Fibroblast of the conjunctiva (primary cell): Measurements from ENCODE around the gene POLRMT.
"Not testable (repeated sequence)": the region's sequence is repeated elsewhere in the genome, so short reads cannot be mapped to it uniquely, and the experiment has no call there.

Experiments used
- DNase-seq: peaks from one replicate; pipeline ENCODE4 v3.0.0-alpha.2; 2010; ENCODE audit warnings: low read depth

POLRMT gene

DNA sequence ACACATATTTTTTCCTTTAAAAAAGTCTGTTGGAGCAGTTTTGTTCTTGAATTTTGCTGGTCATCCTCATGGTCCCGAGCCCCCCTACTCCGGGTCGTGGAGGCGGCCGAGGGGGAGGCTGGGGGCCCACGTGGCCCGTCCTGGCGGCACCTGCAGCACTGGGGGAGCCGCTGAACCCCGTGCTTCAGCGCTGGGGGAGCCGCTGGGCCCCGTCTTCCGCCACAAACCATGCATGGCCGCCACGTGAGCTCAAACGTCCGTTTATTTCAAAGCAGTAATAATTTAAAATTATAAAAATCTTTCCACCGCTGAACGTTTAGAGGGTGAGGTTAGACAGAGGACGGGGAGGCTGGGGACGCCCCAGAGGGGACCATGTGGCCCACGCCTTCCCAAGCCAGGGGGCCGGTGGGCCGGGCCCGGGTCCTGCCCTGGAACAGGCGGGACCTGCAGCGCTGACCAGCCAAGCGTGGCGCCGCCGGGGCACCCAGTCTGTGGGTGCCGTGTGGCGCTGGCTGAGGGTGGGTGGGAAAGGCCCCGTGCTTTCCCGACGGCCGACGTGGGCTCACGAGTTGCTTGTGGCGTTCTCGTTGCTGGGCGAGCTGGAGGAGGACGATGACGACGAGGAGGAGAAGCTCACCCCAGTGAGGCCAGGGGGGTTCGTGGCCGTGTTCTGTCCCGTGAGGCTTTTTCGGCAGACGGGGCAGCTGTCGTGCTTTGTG, 14.4 kb upstream of the POLRMT start:
- no peak for DNase-seq

DNA sequence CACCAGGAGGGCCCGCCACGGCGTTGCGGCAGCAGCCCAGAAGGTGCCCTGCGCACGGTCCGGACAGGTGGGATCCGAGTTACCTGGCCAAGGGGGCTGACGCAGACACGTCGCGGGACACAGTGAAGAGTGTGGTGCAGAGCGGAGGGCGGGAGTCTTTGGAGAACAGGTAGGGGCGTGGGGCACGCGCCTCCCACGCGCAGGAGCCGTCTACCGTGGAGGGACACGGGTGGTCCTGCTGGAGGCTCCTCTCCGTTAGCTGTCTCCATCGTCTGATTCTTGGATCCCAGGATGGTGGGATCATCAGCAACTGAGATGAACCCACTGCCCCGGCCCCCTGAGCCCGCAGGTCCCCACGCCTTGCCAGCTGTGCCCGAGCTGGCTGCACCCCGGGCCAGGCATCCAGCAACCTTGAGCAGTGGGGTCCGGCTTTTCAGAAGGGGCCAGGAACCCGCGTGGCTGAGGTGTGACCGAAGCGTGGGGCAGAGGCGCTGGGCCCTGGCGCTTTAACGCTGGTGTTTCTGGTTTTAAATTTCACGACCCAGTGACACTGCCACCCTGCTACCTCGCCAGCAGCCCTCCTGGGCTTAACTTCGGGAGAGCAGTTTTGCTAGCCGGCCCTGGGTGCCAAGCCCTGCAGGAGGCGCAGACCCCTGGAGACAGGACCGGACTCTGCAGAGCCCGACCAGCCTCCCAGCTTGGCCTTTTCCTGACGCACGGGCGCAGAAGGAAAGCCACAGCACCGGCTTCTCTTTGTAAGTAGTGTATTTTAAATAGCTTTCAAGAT, 13.6 kb upstream of the POLRMT start:
- DNase-seq: no peak

DNA sequence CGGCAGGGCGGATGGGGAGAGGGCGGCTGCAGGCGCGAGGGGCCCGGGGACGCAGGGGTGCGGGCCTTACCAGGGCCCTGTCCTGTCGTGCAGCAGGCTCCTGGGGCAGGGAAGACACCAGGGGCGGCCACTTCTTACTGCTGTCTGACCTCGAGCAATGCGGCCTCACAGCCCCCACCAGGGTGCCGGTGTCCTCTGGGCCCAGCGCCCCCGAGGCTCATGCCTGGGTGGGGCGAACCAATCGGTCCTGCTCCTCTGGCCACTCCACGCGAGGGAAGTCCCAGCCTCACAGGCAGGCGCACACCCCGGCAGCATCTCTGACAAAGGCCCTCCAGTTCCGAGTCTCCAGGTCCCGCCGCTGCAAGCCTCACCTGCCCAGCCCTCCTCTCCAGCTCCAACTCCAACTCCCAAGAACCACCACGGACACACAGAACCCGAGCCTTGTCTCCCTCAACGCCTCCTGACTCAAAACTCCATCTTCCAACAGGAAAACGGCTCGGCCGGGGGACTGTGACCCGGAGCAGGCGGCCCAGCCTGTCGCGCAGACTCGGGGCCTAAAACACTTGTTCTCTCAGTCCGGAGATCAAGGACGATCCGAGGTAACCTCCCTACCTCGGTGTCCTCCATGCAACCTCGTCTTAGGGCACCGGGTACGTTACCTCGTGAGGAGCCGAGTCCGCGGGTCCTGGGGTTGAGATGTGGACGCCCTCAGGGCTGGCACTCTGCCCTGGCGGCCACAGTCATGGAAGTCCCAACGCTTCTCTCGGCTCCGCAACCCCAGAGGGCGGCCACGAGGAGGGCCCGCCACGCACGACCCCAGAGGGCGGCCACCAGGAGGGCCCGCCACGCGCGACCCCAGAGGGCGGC, 12.8 kb upstream of the POLRMT start:
- DNase-seq: no peak

DNA sequence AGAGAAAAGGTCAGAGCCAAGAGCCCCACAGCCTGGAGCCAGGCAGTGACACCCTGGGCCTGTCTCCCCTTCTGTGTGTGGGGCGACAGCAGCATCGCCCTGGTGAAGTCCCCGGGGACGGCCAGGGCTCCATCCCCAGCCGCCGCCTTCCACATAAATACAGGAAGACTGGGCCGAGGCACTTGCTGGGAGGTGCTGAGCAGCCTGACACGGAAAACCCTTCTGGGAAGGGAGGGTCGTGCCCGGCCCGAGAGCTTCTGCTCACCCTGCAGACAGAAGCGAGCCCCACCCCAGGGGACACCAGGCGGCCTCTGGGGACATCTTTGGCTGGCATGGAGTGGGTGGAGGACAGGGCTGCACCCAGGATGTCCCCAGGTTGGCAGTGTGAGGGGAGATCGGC, 11.5 kb upstream of the POLRMT start:
- DNase-seq: no peak

DNA sequence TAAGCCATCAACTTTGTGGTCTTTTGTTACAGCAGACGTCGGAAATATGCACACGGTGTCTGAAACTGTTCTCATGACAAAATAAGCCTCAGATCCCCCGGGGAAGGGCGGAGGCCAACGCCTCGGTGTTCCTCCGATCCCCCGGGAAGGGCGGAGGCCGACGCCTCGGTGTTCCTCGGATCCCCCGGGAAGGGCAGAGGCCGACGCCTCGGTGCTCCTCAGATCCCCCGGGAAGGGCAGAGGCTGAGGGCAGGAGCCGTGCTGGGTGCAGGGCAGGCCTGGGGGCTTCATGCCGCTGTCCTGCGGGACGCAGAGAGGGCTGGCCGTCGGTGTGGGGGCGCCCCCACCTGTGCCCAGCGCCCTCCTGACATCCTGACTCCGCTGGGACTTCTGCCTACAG, 11.0 kb upstream of the POLRMT start:
- DNase-seq: no peak

DNA sequence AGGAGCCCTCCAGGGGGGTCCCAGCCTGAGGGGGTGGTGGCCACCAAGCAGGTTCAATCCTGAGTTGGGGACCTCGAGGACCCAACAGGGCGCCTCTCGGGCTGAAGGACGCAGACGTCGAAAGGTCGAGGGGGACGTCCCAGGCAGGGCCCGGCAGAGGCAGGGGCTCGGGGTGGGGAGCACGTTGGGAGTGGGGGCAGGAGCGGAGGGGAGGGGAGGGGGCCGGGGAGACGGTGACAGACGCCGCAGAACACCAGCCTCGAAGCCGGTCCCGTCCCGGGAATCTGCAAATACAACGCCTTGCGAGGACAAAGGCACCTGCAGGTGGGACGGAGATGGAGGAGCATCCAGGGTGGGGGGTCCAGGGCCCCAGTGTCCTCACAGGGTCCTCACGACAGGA, 10.4 kb upstream of the POLRMT start:
- no peak for DNase-seq

DNA sequence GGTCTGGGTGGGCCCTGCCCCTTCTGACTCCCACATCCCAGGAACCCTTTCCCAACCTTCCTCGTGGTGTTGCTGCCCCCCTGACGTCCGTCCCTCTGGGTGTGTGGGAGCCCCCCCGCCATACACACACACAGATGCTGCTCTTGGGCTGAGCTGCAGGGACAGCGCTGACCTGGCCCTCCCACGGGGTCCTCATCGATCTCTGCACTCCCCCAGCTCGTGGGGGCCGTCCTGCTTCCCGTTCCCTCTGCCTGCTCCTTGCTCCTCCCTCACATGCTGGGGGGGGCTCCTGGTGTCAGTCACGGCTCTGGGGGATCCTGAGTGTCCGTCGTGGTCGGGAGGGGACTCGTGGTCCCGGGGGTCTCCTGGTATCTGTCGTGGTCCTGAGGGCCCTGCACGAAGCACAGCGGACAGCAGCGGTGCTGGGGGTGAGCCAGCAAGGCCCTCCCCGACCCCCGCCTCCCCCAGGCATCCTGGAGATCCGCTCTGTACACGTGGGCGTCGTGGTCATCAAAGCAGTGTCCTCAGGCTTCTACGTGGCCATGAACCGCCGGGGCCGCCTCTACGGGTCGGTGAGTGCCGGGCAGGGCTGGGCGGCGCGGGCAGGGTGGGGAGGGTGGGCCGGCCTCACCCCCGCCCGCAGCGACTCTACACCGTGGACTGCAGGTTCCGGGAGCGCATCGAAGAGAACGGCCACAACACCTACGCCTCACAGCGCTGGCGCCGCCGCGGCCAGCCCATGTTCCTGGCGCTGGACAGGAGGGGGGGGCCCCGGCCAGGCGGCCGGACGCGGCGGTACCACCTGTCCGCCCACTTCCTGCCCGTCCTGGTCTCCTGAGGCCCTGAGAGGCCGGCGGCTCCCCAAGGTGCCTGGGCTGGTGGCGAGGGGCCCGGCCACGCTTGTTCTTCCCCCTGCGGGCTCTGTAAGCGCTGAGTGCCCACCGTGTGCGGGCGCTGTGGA, 9.7 kb upstream of the POLRMT start:
- DNase-seq: no peak

DNA sequence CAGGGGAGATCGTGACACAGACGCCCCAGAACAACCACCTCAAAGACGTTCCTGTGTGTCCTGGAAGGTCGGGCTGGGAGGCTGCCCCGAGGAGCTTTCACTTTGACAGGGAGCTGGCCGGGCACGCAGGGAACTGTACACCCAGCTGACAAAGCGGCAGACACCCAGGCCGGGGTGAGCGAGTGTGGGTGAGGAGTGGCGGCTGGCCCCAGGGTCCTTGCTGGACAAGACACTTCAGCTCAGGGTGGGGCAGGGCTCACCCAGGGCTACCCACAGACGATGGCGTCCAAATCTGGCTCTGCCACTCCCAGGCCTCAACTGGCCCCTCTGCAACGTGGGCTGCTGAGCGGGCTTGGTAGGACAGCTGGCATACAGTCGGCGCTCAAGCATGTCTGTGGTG, 8.4 kb upstream of the POLRMT start:
- no peak for DNase-seq

DNA sequence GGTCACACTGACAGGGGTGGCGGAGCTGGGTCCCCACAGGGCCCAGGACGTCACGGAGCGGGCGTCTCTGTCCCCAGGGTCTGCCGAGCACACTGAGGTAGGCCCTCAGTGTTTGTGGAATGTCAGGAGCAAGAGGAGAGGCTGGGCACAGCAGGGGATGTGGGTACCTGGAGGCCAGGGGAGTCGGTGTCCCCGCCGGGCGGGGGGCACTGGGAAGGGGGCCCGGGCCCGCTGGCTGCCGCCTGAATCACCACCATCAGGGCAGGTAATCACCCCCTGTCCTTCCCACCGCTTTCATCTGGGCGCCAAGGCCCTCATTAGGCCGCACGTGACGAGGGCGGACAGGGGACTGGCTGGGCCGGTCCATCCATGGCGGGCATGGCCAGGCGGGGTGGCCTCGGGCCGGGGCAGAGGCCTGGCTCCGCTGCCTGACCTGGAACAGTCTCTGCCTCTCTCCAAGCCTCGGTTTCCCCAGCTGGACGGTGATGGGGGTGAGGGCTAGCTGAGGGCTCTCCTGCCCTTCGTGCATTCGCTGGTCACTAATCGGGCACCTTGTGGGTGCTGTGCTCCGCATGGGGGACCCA, 7.4 kb upstream of the POLRMT start:
- no peak for DNase-seq

DNA sequence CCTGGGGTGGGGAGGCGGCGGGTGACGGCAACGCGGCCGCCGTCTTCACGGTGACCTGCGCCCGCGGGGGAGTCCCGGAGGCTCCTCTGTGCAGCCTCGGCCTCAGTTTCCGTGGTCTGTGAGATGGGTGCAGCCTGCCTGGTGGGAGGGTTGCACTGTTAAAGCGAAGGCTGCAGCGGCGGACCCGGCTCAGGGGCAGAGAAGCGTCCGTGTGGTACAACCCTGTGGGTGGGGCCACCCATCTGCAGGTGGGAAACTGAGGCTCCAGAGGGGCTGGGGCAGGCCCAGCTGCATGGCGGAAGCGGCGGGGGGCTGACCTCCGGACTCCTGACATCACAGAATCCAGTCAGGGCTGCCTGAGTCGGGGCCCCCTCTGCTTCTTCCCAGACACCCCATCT, 6.8 kb upstream of the POLRMT start:
- DNase-seq: no peak

DNA sequence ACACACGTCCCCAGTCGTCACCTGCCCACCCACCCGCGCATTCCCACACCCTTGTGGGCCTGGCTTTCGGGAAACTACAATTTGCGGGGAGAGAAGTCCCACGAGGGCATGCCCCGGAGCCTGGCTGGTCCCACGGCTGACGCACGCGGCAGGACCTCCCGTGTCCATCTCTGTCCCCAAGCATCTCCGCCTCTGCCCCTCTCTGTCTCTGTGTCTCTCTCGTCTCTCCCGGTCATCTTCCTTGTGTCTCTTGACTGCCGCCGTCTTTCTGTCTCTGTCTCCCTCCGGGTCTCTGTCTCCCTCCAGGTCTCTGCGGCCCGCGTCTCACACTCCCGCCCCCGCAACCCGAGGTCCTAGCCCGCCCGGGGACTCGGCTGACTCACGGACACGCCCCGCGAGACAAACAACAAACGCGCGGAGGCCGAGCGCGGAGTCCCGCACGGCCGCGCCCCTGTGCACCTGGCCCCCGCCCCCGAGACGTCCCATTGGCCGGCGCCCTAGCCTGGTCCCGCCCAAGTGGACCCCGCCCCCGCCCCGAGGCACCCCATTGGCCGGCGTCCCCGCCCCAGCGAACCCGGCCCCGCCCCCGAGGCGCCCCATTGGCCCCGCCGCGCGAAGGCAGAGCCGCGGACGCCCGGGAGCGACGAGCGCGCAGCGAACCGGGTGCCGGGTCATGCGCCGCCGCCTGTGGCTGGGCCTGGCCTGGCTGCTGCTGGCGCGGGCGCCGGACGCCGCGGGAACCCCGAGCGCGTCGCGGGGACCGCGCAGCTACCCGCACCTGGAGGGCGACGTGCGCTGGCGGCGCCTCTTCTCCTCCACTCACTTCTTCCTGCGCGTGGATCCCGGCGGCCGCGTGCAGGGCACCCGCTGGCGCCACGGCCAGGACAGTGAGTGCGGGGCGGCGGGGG, 6.2 kb upstream of the POLRMT start, which contains the start of gene FGF22:
Gene FGF22, plus strand, starts transcription at position 627 of the 908 bp plus-strand sequence. Its CDS starts 47 bp downstream, at position 674.
- peak; percentile 51 for DNase-seq

DNA sequence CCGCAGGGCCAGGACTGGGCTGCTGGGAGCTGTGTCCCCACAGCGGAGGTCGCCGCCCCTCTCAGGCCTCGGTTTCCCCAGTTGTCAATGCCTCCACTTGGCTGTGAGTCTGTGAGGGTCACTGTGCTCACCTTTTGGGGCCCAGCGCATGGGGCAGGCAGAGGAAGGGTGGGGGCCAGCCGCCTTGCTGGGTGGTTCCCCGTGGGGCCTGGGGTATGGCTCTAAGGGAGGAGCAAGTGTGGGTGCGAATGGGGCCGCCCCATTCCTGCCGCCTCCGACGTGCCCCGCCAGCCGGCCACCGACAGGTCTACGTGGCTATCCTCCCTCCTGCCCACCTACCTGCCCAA, 5.5 kb upstream of the POLRMT start:
- no peak for DNase-seq

DNA sequence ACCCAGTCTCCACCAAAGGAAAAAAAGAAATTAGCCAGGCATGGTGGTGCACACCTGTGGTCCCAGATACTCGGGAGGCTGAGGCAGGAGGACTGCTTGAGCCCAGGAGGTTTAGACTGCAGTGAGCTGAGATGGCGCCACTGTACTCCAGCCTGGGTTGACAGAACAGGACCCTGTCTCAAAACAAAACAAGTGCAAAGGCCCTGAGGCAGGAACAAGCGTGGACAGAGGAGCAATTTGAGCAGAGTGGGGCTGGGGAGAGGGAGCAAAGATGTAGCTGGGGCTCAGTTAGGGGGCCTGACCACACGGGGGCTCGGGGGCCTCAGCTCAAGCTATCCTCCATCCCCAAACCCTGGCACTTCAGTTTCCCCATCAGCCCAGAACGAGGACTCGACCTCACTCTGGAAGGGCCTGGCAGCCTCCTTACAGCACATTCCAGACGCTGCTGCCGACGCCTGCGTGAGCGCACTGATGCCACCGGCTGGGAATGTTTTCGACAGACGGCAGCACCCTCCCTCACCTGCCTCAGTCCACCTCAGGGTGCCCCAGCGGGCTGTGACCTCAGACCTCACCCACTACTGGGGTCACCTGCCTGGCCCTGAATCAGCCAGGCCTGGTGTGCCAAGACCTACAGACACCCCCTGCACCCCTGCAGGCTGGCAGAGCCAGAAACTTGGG, 1.8 kb upstream of the POLRMT start:
- no peak for DNase-seq

DNA sequence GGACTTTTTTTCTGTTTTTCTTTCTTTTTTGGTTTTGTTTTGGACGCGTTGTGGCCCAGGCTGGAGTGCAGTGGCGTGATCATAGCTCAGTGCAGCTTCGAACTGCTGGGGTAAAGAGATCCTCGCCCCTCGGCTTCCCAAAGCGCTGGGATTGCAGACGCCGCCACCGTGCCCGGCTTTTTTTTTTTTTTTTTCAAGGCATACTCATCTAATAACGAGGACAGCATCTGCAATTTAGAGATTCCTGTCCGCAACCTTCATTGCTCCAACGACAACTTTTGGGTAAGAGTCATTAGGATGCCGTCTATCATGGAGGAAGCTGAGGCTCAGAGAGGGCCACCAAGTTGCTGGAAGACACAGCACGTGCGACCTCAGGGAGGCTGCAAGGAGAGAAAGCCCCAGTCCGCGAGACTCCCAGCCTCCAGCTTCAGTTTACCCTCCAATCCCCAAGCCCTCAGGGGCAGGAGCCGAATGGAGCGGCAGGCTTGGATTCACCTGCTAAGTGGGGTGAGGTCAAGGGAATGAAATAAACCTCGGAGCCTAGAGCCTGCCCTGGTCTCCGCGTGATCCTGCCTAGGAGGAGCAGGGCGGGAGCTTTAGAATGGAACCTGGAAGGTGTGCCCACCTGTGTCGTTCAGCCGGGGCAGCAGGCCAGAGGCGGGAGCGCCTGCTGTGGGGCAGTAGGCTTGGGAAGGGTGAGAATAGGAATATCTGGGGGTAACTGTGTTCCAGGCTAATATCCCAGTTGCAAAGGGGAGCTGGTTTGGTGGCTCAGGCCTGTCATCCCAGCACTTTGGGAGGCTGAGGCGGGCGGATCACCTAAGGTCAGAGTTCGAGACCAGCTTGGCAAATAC, 676 bp upstream of the POLRMT start:
- no peak for DNase-seq

DNA sequence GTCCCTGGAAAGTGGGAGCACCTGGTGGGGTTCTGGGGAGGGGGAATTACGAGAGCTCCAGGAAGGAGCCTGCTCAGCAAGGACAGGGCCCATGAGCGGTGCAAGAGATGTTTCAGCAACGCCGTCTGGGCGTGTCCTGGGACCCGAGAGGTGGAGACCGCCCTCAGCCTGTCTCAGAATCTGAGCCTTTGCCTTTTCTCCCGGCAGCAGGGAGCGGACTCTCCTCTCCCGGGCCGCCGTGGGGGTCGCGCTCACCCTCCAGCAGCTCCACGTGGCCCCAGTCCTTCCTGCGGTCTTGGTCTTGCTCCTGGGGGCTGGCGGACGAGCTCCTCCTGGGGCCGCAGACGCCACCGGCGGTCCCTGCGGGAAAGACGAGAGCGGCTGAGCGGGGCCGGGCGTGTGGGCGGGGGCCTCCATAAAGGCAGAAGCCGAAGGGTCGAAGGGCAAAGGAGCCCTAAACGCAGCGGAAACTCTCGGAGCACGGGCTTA, 714 bp downstream of the POLRMT start:
- DNase-seq: no peak

DNA sequence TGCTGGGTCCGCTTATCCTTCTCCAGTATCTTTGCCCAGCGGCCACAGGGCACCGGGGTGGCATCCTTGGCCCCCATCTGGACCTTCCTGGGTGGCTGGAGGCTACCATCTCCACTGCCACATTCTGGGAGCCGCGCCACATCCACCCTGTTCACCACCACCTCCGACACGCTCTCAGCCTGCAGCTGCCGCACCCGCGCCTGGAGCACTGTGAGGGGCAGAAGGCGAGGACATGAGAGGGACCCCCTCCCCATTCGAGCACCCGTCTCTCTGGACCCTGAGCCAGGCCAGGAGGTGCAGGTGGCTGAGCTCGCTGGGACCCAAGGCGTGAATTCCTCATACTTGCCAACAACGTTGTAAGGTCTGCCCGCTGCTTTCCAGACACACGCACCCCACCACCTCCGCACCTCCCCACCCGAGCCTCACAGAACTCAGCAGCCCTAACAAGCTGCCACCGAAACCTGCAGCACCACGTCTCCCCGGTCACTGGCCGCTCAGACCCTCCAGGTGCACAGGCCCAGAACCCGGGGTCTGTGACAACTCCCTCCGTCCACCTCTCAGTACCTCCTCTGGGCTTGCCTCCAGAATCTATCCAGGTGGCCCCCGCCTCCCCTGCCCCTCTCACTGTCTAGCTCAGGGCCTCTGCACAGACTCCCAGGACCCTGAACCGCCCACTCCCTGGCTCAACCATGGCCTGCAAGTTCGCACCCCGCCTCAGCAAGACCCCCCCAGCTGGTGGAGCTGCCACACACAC, 3.2 kb downstream of the POLRMT start:
- no peak for DNase-seq

DNA sequence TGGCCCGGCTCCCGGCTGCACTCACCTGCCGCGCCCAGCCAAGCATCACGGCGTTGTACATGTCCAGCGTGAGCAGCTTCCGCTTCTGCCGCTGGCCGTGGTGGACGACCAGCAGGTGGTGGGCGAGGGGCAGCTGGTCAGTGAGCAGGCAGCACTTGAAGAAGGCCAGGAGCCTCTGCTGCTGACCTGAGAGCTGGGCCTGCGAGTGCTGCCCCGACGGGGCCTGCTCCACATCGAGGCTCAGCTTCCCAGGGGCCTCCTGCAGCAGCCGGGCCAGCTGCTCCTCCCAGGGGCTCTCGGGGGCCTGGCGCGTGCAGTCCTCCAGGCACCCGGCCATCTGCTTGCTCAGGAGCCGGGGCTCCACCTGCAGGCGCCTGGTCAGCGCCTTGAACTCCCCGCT, 3.8 kb downstream of the POLRMT start:
- DNase-seq: not testable (repeated sequence)

DNA sequence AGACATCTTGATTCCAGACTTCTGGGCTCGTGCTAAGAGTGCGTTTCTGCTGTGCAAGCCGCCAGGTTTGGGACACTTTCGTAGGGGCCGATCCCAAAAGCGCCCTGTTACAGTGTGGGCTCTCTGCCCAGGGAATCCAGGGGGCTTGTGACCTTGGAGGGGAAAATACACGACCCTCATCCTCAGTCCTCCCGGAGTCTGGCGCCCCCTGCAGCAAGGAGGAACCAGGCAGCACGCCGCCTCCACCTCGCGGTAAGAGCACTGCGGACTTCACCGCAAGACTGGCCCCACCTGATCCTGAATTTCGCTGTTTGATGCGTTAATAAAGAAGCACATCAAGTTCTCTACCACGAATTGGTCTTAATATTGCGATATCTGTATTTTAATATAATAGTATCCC, 5.2 kb downstream of the POLRMT start:
- DNase-seq: no peak
